Fibroblast of lung (primary cell): ENCODE results near the gene DLGAP3. TPM values are rescaled to one million over a fixed set of nuclear protein-coding genes. Genes with fewer than 3 reads are reported as not detected.

ENCODE experiments used
- DNase-seq, 2 donors: peaks; one replicate each; pipeline versions ENCODE4 v3.0.0 to v3.0.0-alpha.2; 2010; ENCODE audit warnings: low read depth in 2 of 2
- H2AFZ ChIP-seq: 2 replicates; pipeline ENCODE4 v1.5.1; 2012; ENCODE audit warnings: low read length, control low read depth, inconsistent platforms
- H3K27ac ChIP-seq: 2 replicates; pipeline ENCODE4 v1.5.1; 2011; ENCODE audit warnings: low read length, control low read depth; ENCODE audit not compliant: insufficient read depth
- H3K27me3 ChIP-seq: 2 replicates; pipeline ENCODE4 v1.5.1; 2011; ENCODE audit warnings: mild to moderate bottlenecking, low read length; ENCODE audit not compliant: control insufficient read depth, insufficient read depth
- H3K36me3 ChIP-seq: 2 replicates; pipeline ENCODE4 v1.5.1; 2011; ENCODE audit warnings: low read length; ENCODE audit not compliant: control insufficient read depth, insufficient read depth
- H3K4me1 ChIP-seq: 2 replicates; pipeline ENCODE4 v1.5.1; 2011; ENCODE audit warnings: low read length; ENCODE audit not compliant: control insufficient read depth, insufficient read depth; ENCODE audit errors: extremely low read depth
- H3K4me2 ChIP-seq: 2 replicates; pipeline ENCODE4 v1.5.1; 2011; ENCODE audit warnings: low read length, control low read depth; ENCODE audit not compliant: insufficient read depth; ENCODE audit errors: extremely low read depth
- H3K4me3 ChIP-seq, 4 experiments: fragments of 200-600 bp in 1 of 4; sonication (generic) in 1 of 4; replicated peaks in 1 of 4; 2 replicates each; pipeline ENCODE4 v1.5.1; 2011 to 2016; ENCODE audit warnings: low read length in 4 of 4, low read depth in 3 of 4, mild to moderate bottlenecking in 3 of 4, control low read depth in 2 of 4, inconsistent platforms in 1 of 4, mixed read lengths in 1 of 4; ENCODE audit not compliant: insufficient read depth in 1 of 4; ENCODE audit errors: control extremely low read depth in 1 of 4
- H3K79me2 ChIP-seq: 2 replicates; pipeline ENCODE4 v1.5.1; 2012; ENCODE audit warnings: mild to moderate bottlenecking, low read length, inconsistent platforms; ENCODE audit not compliant: control insufficient read depth, insufficient read depth
- H3K9ac ChIP-seq: 2 replicates; pipeline ENCODE4 v1.5.1; 2011; ENCODE audit warnings: mild to moderate bottlenecking, low read length, control low read depth; ENCODE audit not compliant: insufficient read depth
- H3K9me3 ChIP-seq: 2 replicates; pipeline ENCODE4 v1.5.1; 2012; ENCODE audit warnings: low read depth, low read length; ENCODE audit not compliant: control insufficient read depth, insufficient read depth
- H4K20me1 ChIP-seq: 2 replicates; pipeline ENCODE4 v1.5.1; 2011; ENCODE audit warnings: low read length; ENCODE audit not compliant: control insufficient read depth, insufficient read depth; ENCODE audit errors: extremely low read depth
- CTCF ChIP-seq, 2 donors: IDR thresholded peaks in 1 of 2; conservative IDR thresholded peaks in 1 of 2; 1 replicate in 1 of 2; 2 replicates in 1 of 2; pipeline ENCODE4 v1.5.1; 2011 to 2012; ENCODE audit warnings: low read length in 2 of 2, control low read depth in 1 of 2, inconsistent platforms in 1 of 2, low read depth in 1 of 2, mild to moderate bottlenecking in 1 of 2
- EZH2 ChIP-seq: IDR thresholded peaks from 2 replicates; pipeline ENCODE4 v1.5.1; 2012; ENCODE audit warnings: low read length, control low read depth, mild to moderate bottlenecking; ENCODE audit errors: missing control alignments
- polyA plus RNA-seq, 2 donors: library from polyadenylated mRNA; depleted of rRNA in 1 of 2; stranded (reverse) in 1 of 2; unstranded in 1 of 2; fragments of >200 nt; gene quantifications; 2 replicates each; pipeline ENCODE4 v1.2.1, GENCODE V29; 2011 to 2012; ENCODE audit warnings: missing spikeins in 1 of 2
- total RNA-seq: library from RNA; depleted of rRNA; stranded (reverse); fragments of >200 nt; gene quantifications from 2 replicates; pipeline ENCODE4 v1.2.1, GENCODE V29; 2014

DLGAP3 gene
- total and polyA plus RNA-seq, 2 donors (not counting 1 experiment from before 2014, with no cell fraction given) = not detected

- Histone ChIP-seq H3K27ac (no peak overlapping the region), H2AFZ (no peak overlapping the region), H3K27me3 (no peaks in the 10 kb centered on the region), H3K9ac (no peak overlapping the region), H3K9me3 (no peaks in the 10 kb centered on the region), H3K4me1 (no peaks in the 10 kb centered on the region), H3K79me2 (no peaks in the 10 kb centered on the region), H4K20me1 (no peaks in the 10 kb centered on the region), H3K36me3 (no peaks in the 10 kb centered on the region), H3K4me2 (no peak overlapping the region), H3K4me3 (no peak overlapping the region)
- TF ChIP-seq EZH2 (no peak), CTCF (conservative IDR thresholded peaks at IDR 0.05 in 1 of 2, IDR thresholded peaks at IDR 0.05 in 1 of 2; ENCODE audit: low read depth in 1 of 2, low read length in 2 of 2) (no peak)
- no peak for DNase-seq
These were observed 21.9 kb downstream of the DLGAP3 start for GRCh38 chr1:34907487-34908090.

DNA sequence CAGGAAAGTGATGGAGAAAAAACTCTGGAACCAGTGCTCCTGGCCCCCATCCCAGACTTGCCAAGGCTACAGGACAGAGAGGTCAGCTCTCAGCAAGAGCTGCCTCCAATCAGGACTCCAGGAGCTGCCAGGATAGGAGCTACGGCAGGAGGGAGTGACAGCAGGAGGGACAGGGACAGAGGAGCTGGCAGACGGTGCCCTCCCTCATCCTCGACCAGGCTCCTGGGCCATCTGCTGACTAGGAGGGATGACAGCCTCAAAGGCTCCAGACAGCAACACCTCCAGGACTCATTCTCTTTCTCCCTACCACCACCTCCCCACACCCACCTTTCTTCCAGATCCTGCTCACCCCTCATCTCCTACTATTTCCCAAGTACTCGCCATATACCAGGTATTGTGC, 22.7 kb downstream of the DLGAP3 start:
- no peak overlapping the region for H3K27ac ChIP-seq
- H3K9ac ChIP-seq = no peak overlapping the region
- no peak for DNase-seq

GRCh38 chr1:34906222-34906621, 23.2 kb downstream of the DLGAP3 start:
- H3K79me2 ChIP-seq = no peaks in the 10 kb centered on the region
- H3K36me3 ChIP-seq = no peaks in the 10 kb centered on the region
- no peak for DNase-seq
- no peak overlapping the region for H3K4me3 ChIP-seq
- TF ChIP-seq EZH2 (no peak), CTCF (conservative IDR thresholded peaks at IDR 0.05 in 1 of 2, IDR thresholded peaks at IDR 0.05 in 1 of 2; ENCODE audit: low read depth in 1 of 2, low read length in 2 of 2) (no peak)
- no peaks in the 10 kb centered on the region for H3K9me3 ChIP-seq
- H3K9ac ChIP-seq = no peak overlapping the region
- no peaks in the 10 kb centered on the region for H4K20me1 ChIP-seq
- no peak overlapping the region for H3K4me2 ChIP-seq
- no peak overlapping the region for H3K27ac ChIP-seq
- no peaks in the 10 kb centered on the region for H3K27me3 ChIP-seq
- no peak overlapping the region for H2AFZ ChIP-seq
- no peaks in the 10 kb centered on the region for H3K4me1 ChIP-seq

More for the DNA sequence above, 22.7 kb downstream of the DLGAP3 start:
- Histone ChIP-seq H2AFZ (no peak overlapping the region), H3K79me2 (no peaks in the 10 kb centered on the region), H3K4me3 (no peak overlapping the region), H3K4me2 (no peak overlapping the region), H3K27me3 (no peaks in the 10 kb centered on the region), H3K4me1 (no peaks in the 10 kb centered on the region), H4K20me1 (no peaks in the 10 kb centered on the region), H3K36me3 (no peaks in the 10 kb centered on the region), H3K9me3 (no peaks in the 10 kb centered on the region)
- TF ChIP-seq CTCF (conservative IDR thresholded peaks at IDR 0.05 in 1 of 2, IDR thresholded peaks at IDR 0.05 in 1 of 2; ENCODE audit: low read depth in 1 of 2, low read length in 2 of 2) = no peak
- TF ChIP-seq EZH2 = no peak
